ENCODE data around the gene TCF25.
"Not testable (repeated sequence)": the region's sequence is repeated elsewhere in the genome, so short reads cannot be mapped to it uniquely, and the experiment has no call there.

TCF25 gene, protein sequence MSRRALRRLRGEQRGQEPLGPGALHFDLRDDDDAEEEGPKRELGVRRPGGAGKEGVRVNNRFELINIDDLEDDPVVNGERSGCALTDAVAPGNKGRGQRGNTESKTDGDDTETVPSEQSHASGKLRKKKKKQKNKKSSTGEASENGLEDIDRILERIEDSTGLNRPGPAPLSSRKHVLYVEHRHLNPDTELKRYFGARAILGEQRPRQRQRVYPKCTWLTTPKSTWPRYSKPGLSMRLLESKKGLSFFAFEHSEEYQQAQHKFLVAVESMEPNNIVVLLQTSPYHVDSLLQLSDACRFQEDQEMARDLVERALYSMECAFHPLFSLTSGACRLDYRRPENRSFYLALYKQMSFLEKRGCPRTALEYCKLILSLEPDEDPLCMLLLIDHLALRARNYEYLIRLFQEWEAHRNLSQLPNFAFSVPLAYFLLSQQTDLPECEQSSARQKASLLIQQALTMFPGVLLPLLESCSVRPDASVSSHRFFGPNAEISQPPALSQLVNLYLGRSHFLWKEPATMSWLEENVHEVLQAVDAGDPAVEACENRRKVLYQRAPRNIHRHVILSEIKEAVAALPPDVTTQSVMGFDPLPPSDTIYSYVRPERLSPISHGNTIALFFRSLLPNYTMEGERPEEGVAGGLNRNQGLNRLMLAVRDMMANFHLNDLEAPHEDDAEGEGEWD

DNA sequence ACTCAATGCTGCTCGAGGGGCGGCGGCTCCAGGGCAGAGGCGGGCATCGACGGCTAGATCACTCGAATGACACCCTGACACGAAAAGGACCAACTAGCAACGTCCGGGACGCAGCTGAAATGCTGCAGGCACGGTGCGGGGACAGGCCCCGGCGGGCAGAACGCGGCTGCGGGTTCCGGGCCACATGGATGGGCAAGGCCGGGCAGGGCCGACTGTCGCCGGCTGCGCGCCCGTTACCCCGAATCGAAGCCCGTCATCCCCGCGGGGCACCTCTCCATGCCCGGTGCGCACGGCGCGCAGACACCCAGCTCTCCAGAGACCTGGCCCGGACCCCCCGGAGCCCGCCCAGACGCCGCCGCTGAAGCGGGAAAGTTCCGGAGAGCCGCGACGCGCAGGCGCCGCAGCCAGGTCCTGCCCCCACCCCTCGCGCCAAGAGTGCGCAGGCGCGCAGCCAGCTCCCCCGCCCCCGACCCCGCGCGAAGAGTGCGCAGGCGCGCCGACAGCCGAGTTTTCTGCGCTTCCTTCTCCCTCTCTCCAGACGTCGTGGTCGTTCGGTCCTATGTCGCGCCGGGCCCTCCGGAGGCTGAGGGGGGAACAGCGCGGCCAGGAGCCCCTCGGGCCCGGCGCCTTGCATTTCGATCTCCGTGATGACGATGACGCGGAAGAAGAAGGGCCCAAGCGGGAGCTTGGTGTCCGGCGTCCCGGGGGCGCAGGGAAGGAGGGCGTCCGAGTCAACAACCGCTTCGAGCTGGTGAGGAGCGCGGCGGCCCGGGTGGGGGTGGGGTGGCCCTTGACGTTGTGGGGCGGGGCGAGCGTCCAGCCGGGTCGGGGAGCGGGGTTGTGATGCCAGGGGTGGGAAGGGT lies at the start of gene TCF25:
TCF25 (plus strand) TSS at position 484 of the 863 bp plus-strand sequence; CDS start at position 560, 76 bp downstream.
- Mint-ChIP-seq H3K27ac (peak within 1 kb of the TSS; percentile 99), H3K4me3 (peak within 1 kb of the TSS; percentile 89), H3K9me3 (peaks cover 9% of the 10 kb centered on the region), H3K4me1 (peaks cover 21% of the 10 kb centered on the region), H3K27me3 (no peaks in the 10 kb centered on the region), H3K36me3 (peaks cover 33% of the 10 kb centered on the region)
- CTCF ChIA-PET: interaction anchor here (0.9 to 2.4 kb wide), 4 partner anchors 9 to 112 kb away, joined by 4 to 12 read pairs (median 8); no protein-coding TSS in a partner anchor
- peak; percentile 86 for DNase-seq

DNA sequence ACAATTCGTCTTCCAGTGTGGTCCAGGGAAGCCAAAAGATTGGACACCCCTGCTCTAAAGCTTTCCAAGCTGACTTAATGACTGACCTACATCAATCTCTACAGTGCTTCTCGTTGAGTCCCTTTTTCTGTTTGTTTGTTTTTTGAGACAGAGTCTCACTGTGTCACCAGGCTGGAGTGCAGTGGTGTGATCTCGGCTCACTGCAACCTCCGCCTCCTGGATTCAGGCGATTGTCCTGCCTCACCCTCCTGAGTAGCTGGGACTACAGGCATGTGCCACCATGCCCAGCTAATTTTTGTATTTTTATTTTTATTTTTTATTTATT lies 49.6 kb upstream of the TCF25 start:
- not testable (repeated sequence) for H3K27ac Mint-ChIP-seq

DNA sequence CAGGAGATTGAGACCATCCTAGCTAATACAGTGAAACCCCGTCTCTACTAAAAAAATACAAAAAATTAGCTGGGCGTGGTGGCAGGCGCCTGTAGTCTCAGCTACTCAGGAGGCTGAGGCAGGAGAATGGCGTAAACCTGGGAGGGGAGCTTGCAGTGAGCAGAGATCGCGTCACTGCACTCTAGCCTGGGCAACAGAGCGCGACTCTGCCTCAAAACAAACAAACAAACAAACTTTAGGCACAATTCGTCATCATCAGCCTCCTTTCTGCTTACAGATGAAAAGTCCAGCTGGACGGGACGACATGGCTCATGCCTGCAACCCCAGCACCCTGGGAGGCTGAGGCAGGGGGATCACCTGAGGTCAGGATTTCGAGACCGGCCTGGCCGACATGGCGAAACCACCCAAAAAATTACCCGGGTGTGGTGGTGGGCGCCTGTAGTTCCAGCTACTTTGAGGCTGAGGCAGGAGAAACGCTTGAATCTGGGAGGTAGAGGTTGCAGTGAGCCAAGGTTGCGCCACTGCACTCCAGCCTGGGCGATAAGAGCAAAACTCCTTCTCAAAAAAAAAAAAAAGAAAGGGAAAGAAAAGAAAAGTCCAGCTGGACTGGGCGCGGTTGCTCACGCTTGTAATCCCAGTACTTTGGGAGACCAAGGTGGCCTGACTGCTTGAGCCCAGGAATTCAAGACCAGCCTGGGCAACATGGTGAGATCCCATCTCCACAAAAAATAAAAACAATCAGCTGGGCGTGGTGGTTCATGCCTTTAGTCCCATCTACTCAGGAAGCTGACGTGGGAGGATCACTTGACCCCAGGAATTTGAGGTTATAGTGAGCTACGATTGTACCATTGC lies 46.6 kb upstream of the TCF25 start:
- Mint-ChIP-seq H3K27me3 (peaks cover 53% of the 10 kb centered on the region), H3K9me3 (no peaks in the 10 kb centered on the region), H3K36me3 (no peaks in the 10 kb centered on the region), H3K27ac (no peak overlapping the region), H3K4me3 (no peak overlapping the region), H3K4me1 (peaks cover 5% of the 10 kb centered on the region)
- CTCF ChIA-PET: interaction anchor here (0.7 to 1.0 kb wide), 2 partner anchors 11 to 119 kb away, joined by 3 to 4 read pairs; no protein-coding TSS in a partner anchor
- no peak for DNase-seq

More for the DNA sequence above, 49.6 kb upstream of the TCF25 start:
- Mint-ChIP-seq H3K4me1 (peaks cover 12% of the 10 kb centered on the region), H3K27me3 (peaks cover 31% of the 10 kb centered on the region)
- not testable (repeated sequence) for H3K9me3 Mint-ChIP-seq, H3K4me3 Mint-ChIP-seq, DNase-seq, H3K36me3 Mint-ChIP-seq
- CTCF ChIA-PET: interaction anchor here (0.9 kb wide), 1 partner anchor 36 kb away, joined by 3 read pairs; no protein-coding TSS in a partner anchor

DNA sequence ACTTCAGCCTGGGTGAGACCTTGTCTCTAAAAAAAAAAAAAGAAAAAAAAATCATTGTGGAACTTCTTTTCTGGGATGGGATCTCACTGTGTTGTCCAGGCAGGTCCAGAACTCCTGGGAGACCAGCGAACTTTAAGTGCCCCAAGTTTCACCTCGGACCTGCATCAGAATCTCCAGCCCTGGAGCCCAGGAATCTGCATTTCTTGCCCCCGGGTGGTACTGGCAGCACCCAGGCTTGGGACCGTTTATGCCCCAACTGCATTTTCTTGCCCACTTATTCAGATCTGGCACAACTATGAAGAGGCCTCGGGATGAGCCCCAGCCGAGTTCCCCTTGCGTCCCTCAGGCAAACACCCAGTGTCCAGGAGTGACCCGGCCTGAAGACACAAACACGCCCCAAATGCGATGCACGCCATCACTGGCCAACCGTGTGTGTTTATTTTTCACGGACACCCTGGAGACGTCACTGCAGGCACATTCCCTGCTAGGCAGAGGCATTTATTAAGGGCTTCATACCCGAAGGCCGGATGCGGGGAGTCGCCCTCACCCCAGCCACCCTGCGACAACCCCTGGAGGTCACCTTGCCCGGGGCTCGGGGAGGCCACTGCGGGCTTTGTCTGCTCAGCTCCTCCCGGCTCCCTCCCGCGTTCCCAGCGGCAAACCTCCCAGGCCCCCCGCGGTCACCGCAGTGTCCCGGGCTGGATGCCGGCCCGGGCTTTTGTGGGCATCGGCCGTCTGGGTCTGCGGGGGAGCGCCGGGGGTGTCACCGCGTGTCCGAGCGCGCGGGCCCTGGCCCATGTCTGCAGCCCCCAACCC lies 45.8 kb upstream of the TCF25 start:
- Mint-ChIP-seq H3K27ac (no peak overlapping the region), H3K9me3 (no peaks in the 10 kb centered on the region), H3K4me1 (peaks cover 5% of the 10 kb centered on the region), H3K27me3 (peaks cover 61% of the 10 kb centered on the region), H3K4me3 (peak overlapping the region; percentile 51), H3K36me3 (no peaks in the 10 kb centered on the region)
- CTCF ChIA-PET: no interaction called here
- DNase-seq: peak; percentile 26

DNA sequence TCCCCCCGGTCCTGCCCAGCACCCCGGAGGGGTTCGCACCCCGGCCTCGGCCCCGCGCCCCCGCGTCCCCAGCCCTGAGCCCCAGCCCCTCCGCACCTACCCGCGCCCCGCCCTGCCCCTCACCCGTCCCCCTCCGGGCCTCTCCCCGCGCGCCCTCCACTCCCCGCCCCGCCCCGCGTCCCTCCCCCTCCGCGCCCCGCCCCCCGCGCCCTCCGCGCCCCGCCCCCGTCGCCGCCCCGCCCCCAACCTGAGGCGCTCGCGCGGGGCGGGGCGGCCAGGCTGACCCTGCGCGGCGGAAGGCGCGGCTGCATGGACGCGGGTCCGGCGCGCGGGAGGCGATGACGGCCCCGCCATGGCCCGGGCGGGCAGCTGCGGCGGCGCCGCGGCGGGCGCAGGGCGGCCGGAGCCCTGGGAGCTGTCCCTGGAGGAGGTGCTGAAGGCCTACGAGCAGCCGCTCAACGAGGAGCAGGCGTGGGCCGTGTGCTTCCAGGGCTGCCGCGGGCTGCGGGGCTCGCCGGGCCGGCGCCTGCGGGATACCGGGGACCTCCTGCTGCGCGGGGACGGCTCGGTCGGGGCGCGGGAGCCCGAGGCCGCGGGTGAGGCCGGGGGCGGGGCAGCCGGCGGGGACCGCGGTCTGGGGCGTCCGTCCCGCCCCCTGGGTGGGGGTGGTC lies 45.1 kb upstream of the TCF25 start, which contains the start of gene SPIRE2:
SPIRE2 (plus strand) TSS at position 277 of the 671 bp plus-strand sequence; CDS start at position 353, 76 bp downstream.
- DNase-seq: peak; percentile 87
- H3K9me3 Mint-ChIP-seq: no peaks in the 10 kb centered on the region
- H3K36me3 Mint-ChIP-seq: no peaks in the 10 kb centered on the region
- H3K27ac Mint-ChIP-seq: no peak within 1 kb of the TSS
- peaks cover 61% of the 10 kb centered on the region for H3K27me3 Mint-ChIP-seq
- CTCF ChIA-PET: no interaction called here
- H3K4me1 Mint-ChIP-seq: peaks cover 5% of the 10 kb centered on the region
- H3K4me3 Mint-ChIP-seq: peak within 1 kb of the TSS; percentile 53

DNA sequence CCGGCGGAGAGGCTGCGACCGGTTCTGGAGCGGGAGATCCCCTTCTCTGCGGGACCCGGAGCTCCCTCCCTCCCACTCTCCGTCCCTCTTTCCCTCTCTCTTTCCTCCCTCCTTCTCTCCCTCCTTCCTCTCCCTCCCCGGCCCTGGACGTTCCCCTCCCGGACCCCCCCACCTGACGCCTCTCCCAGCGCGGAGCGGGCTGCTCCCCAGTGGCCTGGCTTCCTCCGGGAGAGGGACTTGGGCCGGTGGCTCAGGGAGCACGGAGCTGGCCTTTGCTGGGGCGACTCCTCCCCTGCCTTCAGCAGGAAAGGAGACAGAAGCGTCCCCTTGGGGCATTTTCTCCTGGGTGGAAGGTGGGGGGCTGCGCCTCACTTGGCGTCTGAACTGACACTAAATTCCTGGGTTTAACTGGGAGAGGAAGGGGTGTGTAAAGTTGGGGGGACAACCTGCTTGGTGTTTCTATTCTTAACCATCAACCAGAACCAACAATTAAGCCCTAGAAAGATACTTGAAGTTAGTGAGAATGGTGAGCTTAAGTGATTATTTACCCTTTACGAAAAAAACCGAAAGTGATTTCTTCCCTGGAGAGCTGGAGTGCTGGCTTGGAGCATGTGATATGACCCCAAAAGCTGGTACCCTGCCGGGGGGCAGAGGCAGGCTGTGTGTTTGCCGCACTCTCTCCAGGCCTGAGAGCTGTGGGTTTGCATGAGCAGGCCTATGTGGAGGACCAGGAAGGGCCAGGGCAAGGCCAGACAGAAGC lies 44.3 kb upstream of the TCF25 start:
- Mint-ChIP-seq H3K27ac (no peak overlapping the region), H3K27me3 (peaks cover 67% of the 10 kb centered on the region), H3K9me3 (no peaks in the 10 kb centered on the region), H3K4me3 (peak overlapping the region; percentile 53), H3K36me3 (no peaks in the 10 kb centered on the region), H3K4me1 (peaks cover 5% of the 10 kb centered on the region)
- CTCF ChIA-PET: no interaction called here
- no peak for DNase-seq

DNA sequence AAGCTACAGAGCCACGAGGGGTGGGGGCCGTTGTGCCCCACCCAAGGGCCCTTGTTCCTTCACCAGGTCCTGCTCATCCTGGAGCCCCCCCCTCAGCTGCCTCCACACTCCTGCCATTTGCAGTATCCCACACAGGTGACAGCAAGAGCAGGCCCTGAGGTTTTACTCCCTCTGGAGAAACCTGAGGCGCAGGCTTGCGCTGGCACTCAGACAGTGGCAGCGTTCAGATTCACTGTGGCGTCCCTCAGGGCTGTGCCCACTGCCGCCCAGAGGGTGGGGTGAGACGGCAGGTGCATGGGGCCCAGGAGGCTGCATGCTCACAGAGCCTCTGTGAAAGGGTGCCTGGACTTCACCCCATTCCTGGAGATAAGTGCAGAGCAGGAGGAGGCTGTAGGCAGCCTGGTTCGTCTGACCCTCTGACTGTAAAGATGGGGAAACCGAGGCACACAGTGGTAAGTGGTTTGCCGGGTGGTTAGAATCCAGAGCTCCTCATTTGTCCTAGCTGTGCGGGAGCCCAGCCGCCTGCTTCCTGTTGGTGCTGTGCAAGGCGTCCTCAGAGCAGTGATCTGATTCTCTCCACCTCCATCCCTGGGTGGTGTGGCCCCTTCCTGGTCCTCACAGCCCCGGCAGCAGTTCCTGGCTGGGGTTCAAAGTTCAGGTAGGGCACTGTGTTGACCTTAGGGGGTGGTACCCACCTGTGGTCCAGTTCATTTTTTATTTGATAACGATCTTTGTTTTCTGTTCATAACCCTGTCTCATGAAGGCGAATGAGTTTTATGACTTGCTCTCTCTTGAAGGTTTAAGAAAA lies 43.6 kb upstream of the TCF25 start:
- no peak overlapping the region for H3K27ac Mint-ChIP-seq
- H3K4me1 Mint-ChIP-seq: peaks cover 5% of the 10 kb centered on the region
- no peak for DNase-seq
- CTCF ChIA-PET: no interaction called here
- H3K9me3 Mint-ChIP-seq: peaks cover 3% of the 10 kb centered on the region
- H3K4me3 Mint-ChIP-seq: no peak overlapping the region
- no peaks in the 10 kb centered on the region for H3K36me3 Mint-ChIP-seq
- peaks cover 68% of the 10 kb centered on the region for H3K27me3 Mint-ChIP-seq

DNA sequence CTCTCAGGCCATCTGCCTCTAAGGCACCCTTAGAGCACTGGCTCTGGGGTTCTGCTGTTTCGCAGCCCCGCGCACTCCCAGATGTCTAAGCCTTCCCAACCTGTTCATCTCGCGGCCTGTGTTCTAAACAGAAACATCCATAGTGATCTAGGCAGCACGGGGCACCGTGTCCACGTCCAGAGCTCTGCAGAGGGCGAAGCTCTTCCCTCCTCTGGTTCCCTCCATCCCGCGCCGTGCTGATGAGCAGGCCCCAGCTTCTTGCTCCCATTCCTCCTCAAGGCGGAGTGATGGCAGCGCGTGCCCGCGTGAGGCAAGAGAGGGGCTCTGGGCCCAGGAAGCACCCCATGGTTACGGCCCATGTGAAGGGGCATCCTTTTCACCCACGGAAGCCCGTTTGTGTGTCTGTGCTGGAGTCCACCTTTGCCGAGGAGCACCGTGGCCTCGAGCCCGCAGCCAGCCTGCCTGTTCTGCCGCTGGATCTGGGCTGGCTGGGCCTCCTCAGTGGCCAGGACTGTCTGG lies 41.5 kb upstream of the TCF25 start:
- no peak for DNase-seq
- no peak overlapping the region for H3K27ac Mint-ChIP-seq
- H3K9me3 Mint-ChIP-seq: peaks cover 7% of the 10 kb centered on the region
- no peak overlapping the region for H3K4me3 Mint-ChIP-seq
- peaks cover 8% of the 10 kb centered on the region for H3K4me1 Mint-ChIP-seq
- CTCF ChIA-PET: no interaction called here
- peaks cover 63% of the 10 kb centered on the region for H3K27me3 Mint-ChIP-seq
- no peaks in the 10 kb centered on the region for H3K36me3 Mint-ChIP-seq

DNA sequence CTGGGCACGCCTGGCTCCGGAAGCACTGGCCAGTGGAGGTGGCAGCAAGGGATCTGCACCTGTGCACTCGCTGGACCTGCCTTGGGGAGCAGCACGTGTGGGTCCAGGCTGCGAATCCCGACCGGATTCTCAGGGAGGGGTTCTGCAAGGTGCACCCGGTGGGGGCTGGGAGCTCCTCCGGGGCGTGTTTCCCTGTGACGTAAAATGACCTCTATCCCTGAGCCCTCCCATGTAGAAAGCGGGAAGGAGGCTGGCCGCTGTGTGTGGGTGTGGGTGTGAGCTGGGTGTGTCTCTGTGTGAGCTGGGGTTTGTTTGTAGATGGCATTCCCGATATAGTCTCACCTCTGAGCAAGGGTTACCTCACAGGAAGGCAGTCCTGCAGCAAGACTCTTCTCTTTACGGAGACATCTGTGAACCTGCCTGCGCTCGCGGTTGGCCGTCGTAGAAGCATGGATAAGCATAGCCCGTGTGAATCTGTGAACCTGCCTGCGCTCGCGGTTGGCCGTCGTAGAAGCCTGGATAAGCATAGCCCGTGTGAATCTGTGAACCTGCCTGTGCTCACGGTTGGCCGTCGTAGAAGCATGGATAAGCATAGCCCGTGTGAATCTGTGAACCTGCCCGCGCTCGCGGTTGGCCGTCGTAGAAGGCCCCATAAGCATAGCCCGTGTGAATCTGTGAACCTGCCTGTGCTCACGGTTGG lies 39.6 kb upstream of the TCF25 start:
- CTCF ChIA-PET, H3K9me3 Mint-ChIP-seq, DNase-seq, H3K27ac Mint-ChIP-seq, H3K36me3 Mint-ChIP-seq, H3K4me3 Mint-ChIP-seq: not testable (repeated sequence)
- Mint-ChIP-seq H3K27me3 (peaks cover 61% of the 10 kb centered on the region), H3K4me1 (peaks cover 22% of the 10 kb centered on the region)

DNA sequence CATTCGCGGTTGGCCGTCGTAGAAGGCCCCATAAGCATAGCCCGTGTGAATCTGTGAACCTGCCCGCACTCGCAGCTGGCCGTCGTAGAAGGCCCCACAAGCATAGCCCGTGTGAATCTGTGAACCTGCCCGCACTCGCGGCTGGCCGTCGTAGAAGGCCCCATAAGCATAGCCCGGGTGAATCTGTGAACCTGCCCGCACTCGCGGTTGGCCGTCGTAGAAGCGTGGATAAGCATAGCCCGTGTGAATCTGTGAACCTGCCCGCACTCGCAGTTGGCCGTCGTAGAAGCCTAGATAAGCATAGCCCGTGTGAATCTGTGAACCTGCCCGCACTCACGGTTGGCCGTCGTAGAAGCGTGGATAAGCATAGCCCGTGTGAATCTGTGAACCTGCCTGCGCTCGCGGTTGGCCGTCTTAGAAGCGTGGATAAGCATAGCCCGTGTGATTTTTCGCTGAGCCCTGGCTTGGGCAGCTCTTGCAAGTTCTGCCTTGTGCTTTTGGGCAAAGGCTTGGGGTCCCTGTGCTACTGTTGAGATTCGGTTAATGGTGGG lies 38.5 kb upstream of the TCF25 start:
- H3K27me3 Mint-ChIP-seq: peaks cover 54% of the 10 kb centered on the region
- H3K9me3 Mint-ChIP-seq, H3K4me3 Mint-ChIP-seq, DNase-seq, CTCF ChIA-PET, H3K27ac Mint-ChIP-seq, H3K36me3 Mint-ChIP-seq: not testable (repeated sequence)
- H3K4me1 Mint-ChIP-seq: peaks cover 23% of the 10 kb centered on the region

Data from activated naive CD4-positive, alpha-beta T cell treated with anti-CD3 and anti-CD28 coated beads, Interleukin-2, amount 10 ng/mL, durations not matched to agents 7 days and 5 days (primary cell).